Activated CD8-positive, alpha-beta memory T cell treated with anti-CD3 and anti-CD28 coated beads for 48 hours (primary cell): ENCODE results near the gene PAPSS1.

Source experiments
- DNase-seq, 3 experiments: peaks; one replicate each; pipeline ENCODE4 v3.0.0-alpha.2; 2020; ENCODE audit warnings: low read depth in 2 of 3, low spot score in 2 of 3

PAPSS1 gene

GRCh38 chr4:107631560-107631959, 88.5 kb downstream of the PAPSS1 start:
- DNase-seq = no peak

- DNase-seq = no peak
Observed at GRCh38 chr4:107630185-107630705, 89.8 kb downstream of the PAPSS1 start.

- no peak for DNase-seq
Observed at GRCh38 chr4:107629318-107629717, 90.7 kb downstream of the PAPSS1 start.

- no peak for DNase-seq
Observed at GRCh38 chr4:107625391-107625902, 94.6 kb downstream of the PAPSS1 start.

GRCh38 chr4:107624024-107624423, 96.0 kb downstream of the PAPSS1 start:
- DNase-seq = no peak

- no peak for DNase-seq
Observed at GRCh38 chr4:107622006-107622405, 98.0 kb downstream of the PAPSS1 start.

GRCh38 chr4:107619731-107620130, 100.3 kb downstream of the PAPSS1 start:
- DNase-seq = no peak

GRCh38 chr4:107619066-107619465, 101.0 kb downstream of the PAPSS1 start:
- DNase-seq = no peak

GRCh38 chr4:107618656-107619055, 101.4 kb downstream of the PAPSS1 start:
- DNase-seq = no peak

- DNase-seq = no peak
Observed at GRCh38 chr4:107616838-107617389, 103.1 kb downstream of the PAPSS1 start.

GRCh38 chr4:107615809-107616208, 104.2 kb downstream of the PAPSS1 start:
- no peak for DNase-seq

GRCh38 chr4:107603430-107603829, 116.6 kb downstream of the PAPSS1 start:
- no peak for DNase-seq

GRCh38 chr4:107600983-107601382, 119.1 kb downstream of the PAPSS1 start:
- no peak for DNase-seq

GRCh38 chr4:107600436-107600835, 119.6 kb downstream of the PAPSS1 start:
- no peak for DNase-seq

GRCh38 chr4:107599841-107600240, 120.2 kb downstream of the PAPSS1 start:
- no peak for DNase-seq

- DNase-seq = no peak
Observed at GRCh38 chr4:107593230-107593629, 126.8 kb downstream of the PAPSS1 start.

- DNase-seq = no peak
Observed at GRCh38 chr4:107592519-107592918, 127.5 kb downstream of the PAPSS1 start.

GRCh38 chr4:107589269-107589668, 130.8 kb downstream of the PAPSS1 start:
- DNase-seq = no peak

GRCh38 chr4:107586371-107586770, 133.7 kb downstream of the PAPSS1 start:
- DNase-seq = no peak

- DNase-seq = no peak
Observed at GRCh38 chr4:107579099-107579498, 140.9 kb downstream of the PAPSS1 start.

GRCh38 chr4:107578321-107578720, 141.7 kb downstream of the PAPSS1 start:
- DNase-seq = no peak

- no peak for DNase-seq
Observed at GRCh38 chr4:107577743-107578142, 142.3 kb downstream of the PAPSS1 start.

GRCh38 chr4:107575243-107575642, 144.8 kb downstream of the PAPSS1 start:
- no peak for DNase-seq
